H1 (cell line): Measurements from ENCODE around the gene NHLRC2. TPM values are rescaled to one million over a fixed set of nuclear protein-coding genes. Genes with fewer than 3 reads are reported as not detected.

Source experiments
- CTCF ChIA-PET: fragments of 300-600 bp; sonication (Branson Sonifier 250); formaldehyde crosslinking; loops from one replicate; lab custom pipeline; 2021; ENCODE audit not compliant: partially characterized antibody; lab: Charles Lee
- POLR2A ChIA-PET: fragments of 300-600 bp; sonication (Branson Sonifier 250); formaldehyde crosslinking; loops from one replicate; lab custom pipeline; 2021; ENCODE audit warnings: inconsistent platforms; ENCODE audit not compliant: partially characterized antibody; lab: Charles Lee
- DNase-seq, 2 experiments: peaks; one replicate each; pipeline versions ENCODE4 v3.0.0 to v3.0.0-alpha.2; 2010 to 2022; ENCODE audit warnings: low spot score in 2 of 2, low read depth in 1 of 2, mixed read lengths in 1 of 2
- FAIRE-seq: peaks from 2 replicates; lab custom pipeline; 2011; peaks lifted over from hg19 to GRCh38; lab: Jason Lieb, UNC
- H2AFZ ChIP-seq: 2 replicates; pipeline ENCODE4 v1.8.1; 2012; ENCODE audit warnings: low read length, inconsistent platforms
- H2AK5ac ChIP-seq: 2 replicates; pipeline ENCODE4 v1.6.1; 2013; ENCODE audit warnings: low read depth, low read length
- H2BK120ac ChIP-seq: replicated peaks from 2 replicates; pipeline ENCODE3; 2013; ENCODE audit warnings: low read depth, low read length, inconsistent platforms
- H2BK12ac ChIP-seq: 2 replicates; pipeline ENCODE4 v1.6.1; 2013; ENCODE audit warnings: low read depth, low read length
- H2BK15ac ChIP-seq: 2 replicates; pipeline ENCODE4 v1.6.1; 2013; ENCODE audit warnings: low read length
- H2BK20ac ChIP-seq: 2 replicates; pipeline ENCODE4 v1.6.1; 2013; ENCODE audit warnings: low read length
- H2BK5ac ChIP-seq: 2 replicates; pipeline ENCODE4 v1.6.1; 2013; ENCODE audit warnings: low read depth, low read length
- H3K14ac ChIP-seq: 2 replicates; pipeline ENCODE4 v1.6.1; 2013; ENCODE audit warnings: inconsistent platforms; ENCODE audit not compliant: insufficient read length
- H3K18ac ChIP-seq: 2 replicates; pipeline ENCODE4 v1.6.1; 2013; ENCODE audit warnings: low read length; ENCODE audit errors: extremely low read depth
- H3K23ac ChIP-seq: 2 replicates; pipeline ENCODE4 v1.6.1; 2013; ENCODE audit warnings: inconsistent platforms; ENCODE audit not compliant: insufficient read length
- H3K23me2 ChIP-seq: 2 replicates; pipeline ENCODE4 v1.6.1; 2013; ENCODE audit warnings: low read depth, low read length
- H3K27ac ChIP-seq: 2 replicates; pipeline ENCODE4 v1.6.1; 2011; ENCODE audit warnings: low read depth, low read length, inconsistent platforms
- H3K27me3 ChIP-seq, 4 experiments: replicated peaks in 1 of 4; 1 replicate in 1 of 4; 2 replicates in 3 of 4; pipeline versions ENCODE4 v1.6.1 to v1.8.1; 2011 to 2013; ENCODE audit warnings: low read length in 3 of 4, mild to moderate bottlenecking in 3 of 4, inconsistent platforms in 2 of 4, mixed read lengths in 2 of 4, moderate library complexity in 1 of 4; ENCODE audit not compliant: control insufficient read depth in 3 of 4, insufficient read depth in 3 of 4; ENCODE audit errors: extremely low read depth in 1 of 4
- H3K36me3 ChIP-seq, 4 experiments: 2 replicates each; pipeline versions ENCODE4 v1.6.1 to v1.8.1; 2011 to 2013; ENCODE audit warnings: mild to moderate bottlenecking in 4 of 4, low read length in 3 of 4, moderate library complexity in 2 of 4, control low read depth in 1 of 4, inconsistent platforms in 1 of 4; ENCODE audit not compliant: insufficient read depth in 4 of 4, control insufficient read depth in 2 of 4
- H3K4ac ChIP-seq: replicated peaks from 2 replicates; pipeline ENCODE3; 2013; ENCODE audit warnings: low read length, low read depth, mixed read lengths, inconsistent platforms; ENCODE audit not compliant: insufficient read length
- H3K4me1 ChIP-seq, 4 experiments: replicated peaks in 1 of 4; 1 replicate in 1 of 4; 2 replicates in 3 of 4; pipeline versions ENCODE4 v1.6.1 to v1.8.1; 2011 to 2013; ENCODE audit warnings: low read length in 3 of 4, inconsistent platforms in 2 of 4, mixed read lengths in 1 of 4; ENCODE audit not compliant: insufficient read depth in 4 of 4, control insufficient read depth in 3 of 4
- H3K4me2 ChIP-seq, 2 experiments: 2 replicates each; pipeline versions ENCODE4 v1.6.1 to v1.8.1; 2011 to 2013; ENCODE audit warnings: low read depth in 2 of 2, low read length in 2 of 2, control low read depth in 1 of 2, inconsistent platforms in 1 of 2, mild to moderate bottlenecking in 1 of 2; ENCODE audit not compliant: insufficient read depth in 1 of 2
- H3K4me3 ChIP-seq, 4 experiments: fragments of 200-600, 300-600 bp in 1 of 4; sonication (generic), shearing (Covaris generic), sonication (Bioruptor Twin) in 1 of 4; 2 replicates each; pipeline versions ENCODE4 v1.5.1 to v1.8.1; 2011 to 2016; ENCODE audit warnings: low read length in 4 of 4, low read depth in 3 of 4, control low read depth in 2 of 4, inconsistent platforms in 2 of 4, mild to moderate bottlenecking in 2 of 4, mixed read lengths in 1 of 4, moderate library complexity in 1 of 4; ENCODE audit not compliant: insufficient read depth in 2 of 4; ENCODE audit errors: extremely low read depth in 1 of 4
- H3K56ac ChIP-seq: replicated peaks from 2 replicates; pipeline ENCODE3; 2013; ENCODE audit warnings: low read depth, mild to moderate bottlenecking, mixed read lengths, low read length, inconsistent platforms; ENCODE audit not compliant: insufficient read length
- H3K79me1 ChIP-seq: 2 replicates; pipeline ENCODE4 v1.6.1; 2013; ENCODE audit warnings: low read depth, low read length, control low read depth
- H3K79me2 ChIP-seq, 2 experiments: 2 replicates each; pipeline versions ENCODE4 v1.6.1 to v1.8.1; 2012 to 2013; ENCODE audit warnings: low read length in 2 of 2, mild to moderate bottlenecking in 2 of 2, inconsistent platforms in 1 of 2; ENCODE audit not compliant: insufficient read depth in 2 of 2, control insufficient read depth in 1 of 2
- H3K9ac ChIP-seq, 4 experiments: replicated peaks in 1 of 4; 1 replicate in 1 of 4; 2 replicates in 3 of 4; pipeline versions ENCODE4 v1.6.1 to v1.8.1; 2011 to 2013; ENCODE audit warnings: low read depth in 3 of 4, low read length in 3 of 4, control low read depth in 2 of 4, mild to moderate bottlenecking in 2 of 4, moderate library complexity in 2 of 4, inconsistent platforms in 1 of 4; ENCODE audit errors: extremely low read depth in 1 of 4
- H3K9me3 ChIP-seq, 2 experiments: 2 replicates each; pipeline versions ENCODE4 v1.6.1 to v1.8.1; 2012 to 2013; ENCODE audit warnings: mild to moderate bottlenecking in 2 of 2, moderate library complexity in 2 of 2, control low read depth in 1 of 2, inconsistent platforms in 1 of 2, low read depth in 1 of 2, low read length in 1 of 2, mixed read lengths in 1 of 2; ENCODE audit not compliant: insufficient read depth in 2 of 2
- H4K20me1 ChIP-seq, 2 experiments: replicated peaks in 1 of 2; 2 replicates each; pipeline versions ENCODE3 to v1.8.1; 2011 to 2013; ENCODE audit warnings: inconsistent platforms in 2 of 2, low read length in 2 of 2, mild to moderate bottlenecking in 1 of 2; ENCODE audit not compliant: insufficient read depth in 2 of 2, control insufficient read depth in 1 of 2
- H4K5ac ChIP-seq: 2 replicates; pipeline ENCODE4 v1.6.1; 2013; ENCODE audit warnings: low read length, low read depth, mixed read lengths, inconsistent platforms; ENCODE audit not compliant: insufficient read length
- H4K8ac ChIP-seq: 2 replicates; pipeline ENCODE4 v1.8.0; 2013; ENCODE audit warnings: mild to moderate bottlenecking, moderate library complexity, low read length, inconsistent platforms; ENCODE audit not compliant: insufficient read depth; ENCODE audit errors: extremely low read depth
- H4K91ac ChIP-seq: replicated peaks from 2 replicates; pipeline ENCODE3; 2013; ENCODE audit warnings: low read length, mixed read lengths, inconsistent platforms; ENCODE audit not compliant: insufficient read length
- CBX5 ChIP-seq: fragments of 300-800, 300-1000 bp; sonication (generic); IDR thresholded peaks from 2 replicates; pipeline ENCODE4 v1.7.1; 2016; ENCODE audit warnings: antibody characterized with exemption, low read length, low read depth
- CREB1 ChIP-seq: IDR thresholded peaks from 2 replicates; pipeline ENCODE4 v1.6.1; 2012; ENCODE audit warnings: inconsistent platforms
- NRF1 ChIP-seq: IDR thresholded peaks from 2 replicates; pipeline ENCODE4 v1.6.1; 2011; ENCODE audit warnings: mild to moderate bottlenecking, low read depth, low read length, improper control_type of control experiment
- WGBS, 2 experiments: shearing (Covaris generic) in 1 of 2; methylation state at CpG; one replicate each; pipeline versions ENCODE4 v1.1.6 to v1.1.7; 2013 to 2015; ENCODE audit warnings: low lambda C conversion rate in 2 of 2, mixed read lengths in 2 of 2, inconsistent platforms in 1 of 2, low coverage in 1 of 2, missing lambda C conversion rate in 1 of 2; ENCODE audit not compliant: insufficient replicate concordance in 2 of 2, insufficient coverage in 1 of 2, insufficient read length in 1 of 2; ENCODE audit errors: extremely low coverage in 1 of 2, missing lambda C conversion rate in 1 of 2; 5-methylcytosine and 5-hydroxymethylcytosine counted together
- polyA plus RNA-seq, 7 experiments: library from polyadenylated mRNA; depleted of rRNA in 3 of 7; stranded (reverse) in 5 of 7; unstranded in 2 of 7; fragments of >200 nt in 5 of 7; fragments of 200-250 nt in 2 of 7; gene quantifications; 1 replicate in 5 of 7; 2 replicates in 1 of 7; 4 replicates in 1 of 7; pipeline versions ENCODE4 v1.2.1 to v1.2.3, GENCODE V29; 2011 to 2013; ENCODE audit warnings: missing spikeins in 2 of 7, mixed read lengths in 2 of 7
- total RNA-seq: library from RNA; stranded (reverse); fragmentation: NEBNext Ultra II Directional; extraction: Animal tissue kit (Norgen Biotek cat#: 25700); gene quantifications from 2 replicates; pipeline ENCODE4 v1.2.1, GENCODE V29; 2021

Gene NHLRC2
- total and polyA plus RNA-seq, 2 of the 8 experiments (the other 6 are each of a cell fraction or from before 2014, with no cell fraction given): 4.9 to 25.6 TPM

DNA sequence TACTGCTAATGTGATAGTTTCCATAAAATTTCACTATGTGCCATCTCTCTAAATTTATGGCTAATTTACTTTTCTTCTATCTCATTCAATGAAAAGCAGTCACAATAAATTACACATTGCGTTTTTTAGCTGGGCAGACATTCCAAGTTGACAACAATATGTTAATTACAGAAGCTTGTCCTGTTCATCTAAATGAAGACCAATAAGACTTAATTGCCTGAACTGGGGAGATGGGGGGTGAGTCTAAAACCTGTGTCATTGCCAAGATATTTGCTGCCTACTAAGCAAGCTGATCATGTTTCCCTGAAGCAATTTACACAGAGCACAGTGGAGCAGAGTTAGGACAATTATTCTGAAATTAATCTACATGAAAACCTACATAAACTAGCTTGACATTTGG lies 99.9 kb downstream of the NHLRC2 start:
- Histone ChIP-seq H3K27ac (no peak overlapping the region), H4K8ac (no peak overlapping the region), H3K4ac (no peak overlapping the region), H3K56ac (no peak overlapping the region), H3K14ac (no peak overlapping the region), H3K79me1 (no peaks in the 10 kb centered on the region), H2BK12ac (no peak overlapping the region), H3K9ac (no peak overlapping the region), H3K36me3 (no peaks in the 10 kb centered on the region), H2AK5ac (no peak overlapping the region), H3K79me2 (no peaks in the 10 kb centered on the region), H2BK20ac (no peak overlapping the region), H4K5ac (no peak overlapping the region), H3K4me2 (no peak overlapping the region), H3K23me2 (no peaks in the 10 kb centered on the region; the same call in 1 of the 2 replicates), H3K4me1 (no peaks in the 10 kb centered on the region), H4K20me1 (no peaks in the 10 kb centered on the region), H2AFZ (no peak overlapping the region), H3K18ac (no peak overlapping the region), H4K91ac (no peak overlapping the region), H2BK15ac (no peak overlapping the region), H3K9me3 (no peaks in the 10 kb centered on the region), H3K4me3 (no peak overlapping the region), H2BK5ac (no peak overlapping the region), H3K23ac (no peak overlapping the region), H2BK120ac (no peak overlapping the region), H3K27me3 (no peaks in the 10 kb centered on the region)
- no peak for TF ChIP-seq CREB1
- TF ChIP-seq CBX5: no peak
- no peak for TF ChIP-seq NRF1
- no peak for FAIRE-seq
- no peak for DNase-seq
- CTCF ChIA-PET: interaction anchor here (0.7 to 2.1 kb wide), 12 partner anchors 9 to 96 kb away, joined by 3 to 11 read pairs (median 4); no protein-coding TSS in a partner anchor
- WGBS, 2 experiments: 79% methylated on average over 1 of the region's 1 CpG; no CpG with 5 or more reads in 1 of the 2 experiments
- POLR2A ChIA-PET: interaction anchor here (0.7 kb wide), 1 partner anchor 9 kb away, joined by 3 read pairs; no protein-coding TSS in a partner anchor
